Activated gamma-delta T cell (primary cell): Measurements from ENCODE around the gene SYNDIG1.

ENCODE experiments used
- DNase-seq: peaks from one replicate; lab custom pipeline; 2025; lab: John Stamatoyannopoulos, UW

Gene SYNDIG1

DNA sequence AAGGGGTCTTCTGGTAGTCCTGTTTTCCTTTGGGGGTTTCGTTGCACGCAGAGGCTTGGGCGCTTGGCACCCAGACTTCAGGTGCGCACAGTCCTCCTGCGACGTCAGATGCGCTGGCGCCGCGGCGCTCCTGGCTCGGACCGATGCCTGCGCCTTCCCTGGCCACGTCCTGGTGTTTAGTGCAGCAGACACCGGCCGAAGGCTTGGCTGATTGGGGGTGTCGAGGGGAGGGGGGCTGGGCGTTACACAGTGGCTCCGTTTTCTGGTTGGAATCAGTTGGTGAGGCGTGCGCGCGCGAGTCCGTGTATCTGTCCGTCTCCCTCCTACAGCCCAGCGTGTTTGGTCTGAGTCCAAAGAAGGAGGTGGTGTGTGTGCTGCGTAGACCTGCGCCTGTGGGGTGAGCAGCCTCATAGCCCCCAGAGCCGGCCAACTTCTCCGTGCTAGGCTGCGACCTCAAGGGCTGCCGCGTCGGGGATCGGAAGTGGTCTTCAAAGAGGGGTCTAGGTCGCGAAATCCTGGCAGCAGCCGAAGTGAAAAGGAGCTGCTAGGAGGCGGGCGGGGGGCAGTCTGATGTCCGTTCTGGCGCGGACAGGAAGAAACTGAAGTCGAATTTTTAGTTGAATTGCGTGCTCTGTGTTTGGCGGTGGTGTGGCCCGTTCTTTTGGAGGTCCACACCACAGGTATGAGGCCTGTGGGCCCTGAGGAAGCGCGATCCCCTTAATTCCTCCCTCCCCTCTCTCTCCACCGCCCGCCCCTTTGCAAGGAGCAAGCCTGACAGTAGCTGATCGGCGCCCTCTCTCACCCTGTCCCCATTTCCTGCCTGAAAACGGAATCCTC lies 1.5 kb downstream of the SYNDIG1 start:
- DNase-seq = no peak

DNA sequence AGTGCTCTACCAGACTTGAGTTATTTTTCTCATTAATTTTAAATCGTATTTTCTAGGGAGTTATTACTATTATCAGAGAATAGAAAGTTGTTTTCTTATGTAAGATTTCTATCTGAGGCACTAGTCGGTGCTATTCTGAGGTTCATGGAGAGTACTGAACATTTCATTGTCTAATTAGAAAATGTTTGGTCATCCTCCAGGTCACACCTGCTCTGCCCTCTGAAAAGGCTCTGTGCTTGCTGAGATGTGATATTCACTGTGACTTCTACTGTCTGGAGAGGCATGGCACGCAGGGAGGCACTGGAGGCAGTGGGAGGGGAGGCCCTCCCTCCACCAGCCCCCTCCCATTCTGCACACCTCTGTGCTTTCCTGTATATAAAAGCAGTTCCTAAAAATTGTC lies 3.0 kb downstream of the SYNDIG1 start:
- DNase-seq = no peak

DNA sequence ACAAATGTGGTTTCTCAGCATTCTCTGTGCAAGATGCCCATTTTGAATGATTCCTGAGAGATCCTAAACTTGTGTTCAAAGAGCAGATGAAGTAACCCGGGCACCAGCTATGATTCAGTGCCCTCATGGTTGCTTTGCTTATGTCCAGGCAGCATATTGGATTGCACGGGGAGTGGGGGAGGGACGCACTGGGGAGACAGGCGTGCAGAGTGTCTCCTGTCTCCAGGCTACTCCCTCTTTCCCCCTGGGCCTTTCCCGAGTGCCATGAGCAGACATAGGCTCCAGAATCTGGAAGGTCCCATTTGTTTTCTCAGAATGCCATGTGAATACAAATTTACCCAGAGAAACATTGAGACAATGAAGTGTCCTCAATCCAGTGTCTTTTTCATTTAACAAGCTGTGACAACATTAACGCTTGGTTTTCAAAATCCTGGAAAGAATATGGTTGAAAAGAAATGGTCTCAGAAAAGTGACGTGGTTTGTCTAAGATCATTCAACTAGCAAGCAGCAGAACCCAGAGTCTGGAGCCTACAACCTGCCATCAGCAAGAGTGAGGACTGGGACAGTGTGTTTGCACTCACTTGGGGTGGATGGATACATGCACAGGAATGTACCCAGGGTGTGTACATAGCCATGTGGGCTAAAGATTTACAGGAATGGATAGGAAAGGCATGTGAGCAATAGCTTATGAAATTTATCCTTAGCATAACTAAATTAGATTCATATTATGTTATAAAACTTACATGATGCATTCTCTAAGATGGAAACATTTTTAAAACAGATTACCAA lies 4.2 kb downstream of the SYNDIG1 start:
- DNase-seq = no peak

DNA sequence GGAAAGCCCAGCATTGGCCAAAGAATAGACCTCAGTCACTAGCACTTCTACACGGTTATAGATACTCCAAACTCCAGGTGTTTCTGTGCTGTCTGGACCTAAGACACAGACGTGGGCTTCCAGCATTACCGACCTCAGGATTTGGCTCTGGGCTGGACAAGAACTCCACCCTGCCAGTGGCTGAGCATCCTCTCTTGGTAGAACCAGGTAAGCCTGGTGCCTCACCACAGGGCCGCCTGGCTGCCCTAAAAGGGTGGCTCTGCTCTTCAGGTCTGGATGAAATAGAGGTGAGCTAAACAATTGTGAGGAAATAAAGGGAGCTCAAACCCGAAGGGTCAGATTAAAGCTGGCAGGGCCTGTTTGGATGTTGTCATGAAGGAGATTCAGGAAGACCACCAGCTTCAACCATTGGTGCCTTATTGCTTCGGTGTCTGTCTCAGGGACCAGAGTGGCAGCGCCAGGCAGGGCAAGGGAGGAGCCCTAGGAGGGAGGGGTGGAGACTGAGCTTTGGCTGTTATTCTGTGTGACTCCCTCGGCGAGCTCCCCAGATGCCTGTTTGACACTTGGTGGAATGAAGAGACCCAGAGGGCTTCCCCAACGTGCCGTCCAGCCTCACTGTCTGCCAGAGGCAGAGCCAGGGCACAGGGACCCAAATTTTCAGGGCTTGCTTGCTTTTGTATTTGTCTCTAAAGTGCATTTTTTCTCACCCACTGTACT lies 8.6 kb downstream of the SYNDIG1 start:
- no peak for DNase-seq

- DNase-seq = no peak
Measured at GRCh38 chr20:24478584-24478983, 9.2 kb downstream of the SYNDIG1 start.

DNA sequence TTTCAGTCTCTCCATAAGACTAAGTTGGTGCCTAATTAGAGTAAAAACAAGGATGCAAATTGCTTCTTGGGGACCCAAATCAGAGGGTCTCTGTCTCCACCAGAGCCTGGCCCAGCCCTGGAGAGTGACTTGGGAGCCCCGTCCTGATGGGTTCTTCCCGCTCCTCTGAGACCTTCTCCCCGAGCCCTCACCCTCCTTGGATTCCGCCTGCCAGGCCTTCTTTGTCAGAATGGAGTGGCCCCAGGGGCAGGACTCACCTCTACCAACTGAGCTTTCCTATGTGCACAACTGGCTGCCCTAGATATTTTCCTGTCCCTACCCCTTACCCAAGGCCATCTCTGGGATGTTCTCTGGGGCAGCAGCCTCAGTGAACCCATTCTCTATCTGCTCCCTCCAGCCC lies 9.7 kb downstream of the SYNDIG1 start:
- no peak for DNase-seq

DNA sequence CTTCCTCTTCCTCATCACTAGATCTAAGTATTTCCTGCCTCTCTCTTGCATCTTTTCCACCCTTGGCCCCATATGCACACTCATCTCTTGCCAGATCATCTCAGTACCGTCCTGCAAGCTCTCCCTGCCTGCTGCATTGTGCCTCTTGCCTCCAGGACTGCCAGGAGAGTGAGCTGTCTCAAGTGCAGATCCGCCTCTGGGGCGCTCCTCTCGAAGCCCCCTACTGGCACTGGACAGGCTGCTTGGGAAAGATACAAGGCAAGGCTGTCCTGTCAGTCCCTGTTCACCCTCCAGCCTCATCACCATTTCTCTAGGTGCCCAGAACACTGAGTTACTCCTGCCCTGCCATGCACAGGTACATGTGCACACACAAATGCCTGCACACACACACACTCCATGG lies 10.2 kb downstream of the SYNDIG1 start:
- DNase-seq = no peak

DNA sequence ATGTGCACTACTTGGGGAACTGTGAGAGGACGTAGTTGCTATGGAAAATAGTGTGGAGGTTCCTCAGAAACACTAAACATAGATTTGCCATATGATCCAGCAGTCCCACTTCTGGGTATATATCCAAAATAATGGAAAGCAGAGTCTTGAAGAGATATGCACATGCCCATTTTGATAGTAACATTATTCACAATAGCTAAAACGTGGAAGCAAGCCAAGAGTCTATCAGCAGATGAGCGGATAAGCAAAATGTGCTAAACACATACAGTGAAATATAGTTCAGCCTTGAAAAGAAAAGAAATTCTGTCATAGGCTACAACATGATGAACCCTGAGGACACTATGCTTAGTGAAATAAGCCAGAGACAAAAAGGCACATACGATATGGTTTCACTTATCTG lies 11.1 kb downstream of the SYNDIG1 start:
- no peak for DNase-seq

- no peak for DNase-seq
Measured at GRCh38 chr20:24481173-24481572, 11.7 kb downstream of the SYNDIG1 start.

- DNase-seq = no peak
Measured at GRCh38 chr20:24483435-24484080, 14.1 kb downstream of the SYNDIG1 start.

- no peak for DNase-seq
Measured at GRCh38 chr20:24484081-24484450, 14.6 kb downstream of the SYNDIG1 start.

DNA sequence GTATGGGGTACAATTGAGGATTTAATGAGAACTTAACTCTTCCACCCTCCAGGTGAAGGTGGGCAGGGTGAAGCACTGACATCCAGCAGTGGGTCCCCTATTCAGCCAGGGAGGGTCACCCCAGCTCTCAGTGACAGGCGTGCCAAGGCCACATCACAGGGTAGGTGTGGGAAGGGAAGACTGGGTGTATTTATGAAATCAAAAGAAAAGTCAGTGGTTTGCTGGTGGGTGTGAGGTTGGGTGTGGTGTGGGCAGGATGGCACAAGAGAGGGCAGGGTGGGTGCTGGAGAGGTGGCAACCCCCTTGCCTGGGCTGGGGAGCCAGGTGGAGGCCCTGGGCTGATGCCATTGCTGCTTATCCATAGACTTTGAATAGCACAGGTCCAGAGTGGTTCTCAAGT lies 16.6 kb downstream of the SYNDIG1 start:
- no peak for DNase-seq

GRCh38 chr20:24487240-24487639 lies 17.8 kb downstream of the SYNDIG1 start:
- DNase-seq = no peak

DNA sequence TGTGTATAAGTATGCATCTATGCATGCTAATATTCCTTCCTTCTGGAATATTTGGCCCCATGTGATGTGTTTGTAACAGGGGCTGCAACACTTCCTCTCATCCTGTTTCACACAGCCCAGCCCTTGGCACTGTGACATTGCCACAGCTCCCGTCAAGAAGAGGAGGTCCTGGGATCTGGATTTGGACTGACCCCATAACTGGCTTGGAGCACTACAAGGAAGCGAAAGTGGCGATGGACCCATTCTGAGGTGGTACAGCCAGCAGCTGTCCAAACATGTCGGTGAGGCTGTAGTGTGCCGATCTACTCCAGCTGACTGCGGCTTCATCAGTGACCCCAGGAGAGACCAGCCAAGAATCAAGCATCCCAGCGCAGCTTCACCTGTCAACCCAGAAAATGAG lies 18.2 kb downstream of the SYNDIG1 start:
- DNase-seq = no peak

DNA sequence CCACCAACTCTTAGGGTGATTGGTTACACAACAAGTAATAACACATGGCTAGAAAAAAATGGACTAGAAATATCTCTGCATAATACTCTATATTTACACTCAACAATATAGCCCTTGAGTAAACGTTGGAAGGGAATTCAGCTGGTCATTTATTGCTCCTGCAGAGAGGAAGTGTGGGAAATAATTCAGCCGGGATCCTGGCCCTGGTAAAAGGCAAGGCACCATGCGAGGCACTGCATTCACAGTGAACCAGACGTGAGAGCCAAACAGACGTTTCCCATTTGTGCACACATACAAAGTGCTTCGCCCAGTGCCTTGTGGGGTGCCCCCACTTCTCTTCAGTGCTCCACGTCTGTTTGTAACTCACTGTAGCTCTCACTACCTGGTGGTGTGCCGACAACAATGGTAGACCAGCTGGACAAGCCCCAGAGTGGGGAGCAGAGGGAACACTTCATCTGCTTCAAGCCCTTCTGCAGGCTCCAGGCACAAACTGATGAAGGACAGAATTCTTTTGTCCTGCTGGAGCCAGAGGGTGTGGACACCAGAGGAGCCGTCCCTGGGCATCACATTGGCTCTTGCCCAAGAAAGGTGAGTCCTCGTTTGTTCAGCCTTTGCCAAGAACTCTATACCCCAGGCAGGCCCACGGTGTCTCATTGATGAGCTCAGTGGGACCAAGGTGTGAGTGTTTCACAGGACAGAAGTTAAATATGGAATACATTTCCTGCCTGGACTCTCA lies 18.8 kb downstream of the SYNDIG1 start:
- no peak for DNase-seq

DNA sequence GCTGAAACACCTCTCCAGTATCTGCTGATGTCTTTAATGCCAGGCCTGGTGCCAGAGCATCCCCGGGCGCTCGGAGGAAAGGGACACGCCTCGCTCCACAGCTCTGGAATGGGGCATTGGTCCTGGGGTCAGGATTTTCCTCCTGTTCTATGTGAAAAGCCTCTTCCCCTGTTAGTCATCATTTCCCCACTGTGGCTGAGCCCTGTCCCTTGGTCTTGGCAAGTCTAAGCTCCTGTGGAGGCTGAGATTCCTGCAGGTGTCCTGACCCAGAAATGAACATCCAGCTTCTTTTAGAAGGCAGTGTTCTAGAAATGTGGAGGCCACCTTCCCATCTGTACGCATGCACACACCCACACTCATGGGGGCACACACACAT lies 19.4 kb downstream of the SYNDIG1 start:
- DNase-seq = no peak

- DNase-seq = no peak
Measured at GRCh38 chr20:24489193-24489592, 19.8 kb downstream of the SYNDIG1 start.

GRCh38 chr20:24489631-24490260 lies 20.3 kb downstream of the SYNDIG1 start:
- no peak for DNase-seq

DNA sequence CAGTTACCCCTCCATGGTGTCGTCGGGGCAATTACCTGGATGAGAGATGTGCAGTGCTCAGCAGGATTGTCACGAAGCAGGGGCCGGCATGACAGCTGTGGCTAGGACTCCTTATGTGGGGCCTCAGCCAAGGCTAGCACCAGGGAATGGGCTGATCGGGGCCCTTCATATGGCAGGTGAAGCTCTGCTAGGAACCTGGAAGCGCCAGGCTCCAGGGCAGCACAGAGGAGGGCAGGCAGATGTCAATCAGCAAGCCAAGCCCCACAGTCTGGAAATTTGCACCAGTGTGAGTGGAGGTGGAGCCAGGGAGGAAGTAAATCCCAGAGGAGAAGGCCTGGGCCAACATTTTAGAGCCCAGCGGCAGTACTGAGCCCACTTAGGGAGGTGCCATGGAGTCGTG lies 21.2 kb downstream of the SYNDIG1 start:
- DNase-seq = no peak

DNA sequence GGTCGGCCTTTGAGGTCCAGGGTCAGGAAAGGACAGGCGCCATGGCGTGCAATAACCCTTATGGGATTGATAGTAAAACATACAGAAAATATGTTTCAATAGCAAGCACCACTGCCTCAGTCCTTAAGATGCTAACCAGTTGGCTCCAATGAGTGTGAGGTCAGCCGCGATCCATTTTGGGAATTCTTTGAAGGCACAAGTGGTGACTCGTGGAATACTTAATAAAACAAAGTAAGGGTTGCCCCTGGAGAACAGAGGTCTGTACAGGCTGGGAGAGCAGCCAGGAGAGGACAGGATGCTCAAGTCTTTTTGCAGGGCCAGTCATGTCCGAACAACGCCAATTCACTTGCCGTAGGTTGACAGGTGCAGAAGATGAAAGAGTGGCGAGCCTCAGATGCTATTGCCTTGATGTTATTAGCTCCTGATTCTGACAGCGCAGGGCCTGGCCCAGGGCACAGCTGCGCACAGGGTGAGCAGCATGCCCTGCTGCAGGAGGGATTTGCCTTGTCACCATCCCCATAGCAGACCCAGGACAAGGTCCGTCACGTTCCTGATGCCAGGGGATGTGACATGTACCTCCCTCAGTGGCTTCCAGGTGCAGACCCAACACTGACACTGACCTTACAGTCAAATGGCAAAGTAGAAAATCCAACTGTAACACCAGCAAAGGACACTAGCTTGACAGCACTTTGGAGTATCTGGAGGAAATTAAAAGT lies 21.8 kb downstream of the SYNDIG1 start:
- no peak for DNase-seq
